ENCODE measurements around the gene TUBB2A. TPM values are rescaled to one million over a fixed set of nuclear protein-coding genes. Genes with fewer than 3 reads are reported as not detected.
"Not testable (repeated sequence)": the region's sequence is repeated elsewhere in the genome, so short reads cannot be mapped to it uniquely, and the experiment has no call there.

Gene TUBB2A
- total RNA-seq, 2 experiments from 2014 or later = 24.8 to 42.1 TPM

- no peak overlapping the region for H3K27ac ChIP-seq (ENCODE audit: low read depth, low read length, poor library complexity, severe bottlenecking)
- H3K9me3 ChIP-seq (ENCODE audit: low read length) = no peaks in the 10 kb centered on the region
- H3K36me3 ChIP-seq (ENCODE audit: insufficient read depth, low read length) = 0 out of 2 replicates have a peak, but pooled peaks cover 4% of the 10 kb centered on the region
- intact Hi-C loops (cut with micrococcal nuclease; ENCODE audit: unreplicated experiment) = loop anchor here (2.0 kb wide), 1 partner anchor 14 kb away; no protein-coding TSS in a partner anchor
- no TSS peak for BruUV-seq (replicated peaks)
- no peaks in the 10 kb centered on the region for H3K79me2 ChIP-seq (ENCODE audit: insufficient read depth, low read depth, low read length)
- H4K20me1 ChIP-seq (ENCODE audit: insufficient read depth, low read length) = no peaks in the 10 kb centered on the region
- no peak for DNase-seq (ENCODE audit: low spot score)
- ChIA-PET POLR2A (interaction anchor here (0.6 to 2.6 kb wide), 6 partner anchors 10 to 1317 kb away, joined by 3 to 13 read pairs (median 3); partner anchors contain the start of genes PSMG4 and TUBB2A), CTCF (ENCODE audit: unreplicated experiment) (no interaction called here)
- no peak overlapping the region for H2AFZ ChIP-seq (ENCODE audit: low read length)
- TF ChIP-seq CTCF (conservative IDR thresholded peaks at IDR 0.05; ENCODE audit: low read length) (no peak), EZH2phosphoT487 (IDR thresholded peaks at IDR 0.05; ENCODE audit: borderline replicate concordance, low read depth, low read length) (no peak)
- H3K4me2 ChIP-seq (ENCODE audit: low read length) = no peak overlapping the region
- no peak overlapping the region for H3K4me3 ChIP-seq (ENCODE audit: low read depth, low read length, poor library complexity, severe bottlenecking)
- no peaks in the 10 kb centered on the region for H3K9me2 ChIP-seq (ENCODE audit: insufficient read depth, low read length)
- peaks cover 17% of the 10 kb centered on the region for H3K4me1 ChIP-seq (ENCODE audit: insufficient read depth, low read length, poor library complexity, severe bottlenecking)
These were observed 19.0 kb downstream of the TUBB2A start for GRCh38 chr6:3138341-3138740.

DNA sequence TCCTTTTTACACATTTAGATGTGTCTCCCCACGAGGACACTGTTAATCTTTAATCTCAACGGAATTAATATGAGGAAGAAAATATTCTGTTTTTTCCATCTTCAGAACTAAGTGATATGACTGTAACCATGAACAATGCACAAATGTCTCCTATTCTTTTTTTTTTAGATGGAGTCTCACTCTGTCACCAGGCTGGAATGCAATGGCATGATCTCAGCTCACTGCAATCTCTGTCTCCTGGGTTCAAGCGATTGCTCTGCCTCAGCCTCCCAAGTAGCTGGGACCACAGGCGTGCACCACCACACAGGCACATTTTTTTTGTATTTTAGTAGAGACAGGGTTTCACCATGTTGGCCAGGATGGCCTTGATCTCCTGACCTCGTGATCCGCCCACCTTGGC is 19.5 kb downstream of the TUBB2A start:
- POLR2A ChIA-PET = interaction anchor here (0.7 to 2.6 kb wide), 4 partner anchors 10 to 121 kb away, joined by 3 to 13 read pairs (median 4); partner anchors contain the start of genes PSMG4 and TUBB2A
- H3K79me2 ChIP-seq (ENCODE audit: insufficient read depth, low read depth, low read length); H2AFZ ChIP-seq (ENCODE audit: low read length); H3K27ac ChIP-seq (ENCODE audit: low read depth, low read length, poor library complexity, severe bottlenecking); H3K4me3 ChIP-seq (ENCODE audit: low read depth, low read length, poor library complexity, severe bottlenecking); BruUV-seq (replicated peaks); CTCF ChIA-PET (ENCODE audit: unreplicated experiment); H3K4me2 ChIP-seq (ENCODE audit: low read length); DNase-seq (ENCODE audit: low spot score); H4K20me1 ChIP-seq (ENCODE audit: insufficient read depth, low read length); H3K36me3 ChIP-seq (ENCODE audit: insufficient read depth, low read length); H3K9me2 ChIP-seq (ENCODE audit: insufficient read depth, low read length); H3K9me3 ChIP-seq (ENCODE audit: low read length): not testable (repeated sequence)
- peaks cover 17% of the 10 kb centered on the region for H3K4me1 ChIP-seq (ENCODE audit: insufficient read depth, low read length, poor library complexity, severe bottlenecking)
- intact Hi-C loops (cut with micrococcal nuclease; ENCODE audit: unreplicated experiment) = loop anchor here (2.0 kb wide), 1 partner anchor 15 kb away; no protein-coding TSS in a partner anchor

GRCh38 chr6:3137057-3137777 is 20.1 kb downstream of the TUBB2A start:
- no peak overlapping the region for H2AFZ ChIP-seq (ENCODE audit: low read length)
- H3K4me3 ChIP-seq (ENCODE audit: low read depth, low read length, poor library complexity, severe bottlenecking) = no peak overlapping the region
- CTCF ChIA-PET (ENCODE audit: unreplicated experiment) = no interaction called here
- TF ChIP-seq CTCF (conservative IDR thresholded peaks at IDR 0.05; ENCODE audit: low read length) (no peak), EZH2phosphoT487 (IDR thresholded peaks at IDR 0.05; ENCODE audit: borderline replicate concordance, low read depth, low read length) (no peak)
- no TSS peak for BruUV-seq (replicated peaks)
- intact Hi-C loops (cut with micrococcal nuclease; ENCODE audit: unreplicated experiment) = no loop called here
- POLR2A ChIA-PET = interaction anchor here (0.9 to 2.2 kb wide), 2 partner anchors 15 to 25 kb away, joined by 4 to 6 read pairs; no protein-coding TSS in a partner anchor
- H3K9me3 ChIP-seq (ENCODE audit: low read length) = no peaks in the 10 kb centered on the region
- H3K36me3 ChIP-seq (ENCODE audit: insufficient read depth, low read length) = 0 out of 2 replicates have a peak, but pooled peaks cover 4% of the 10 kb centered on the region
- no peak for DNase-seq (ENCODE audit: low spot score)
- H4K20me1 ChIP-seq (ENCODE audit: insufficient read depth, low read length) = no peaks in the 10 kb centered on the region
- H3K4me1 ChIP-seq (ENCODE audit: insufficient read depth, low read length, poor library complexity, severe bottlenecking) = peaks cover 17% of the 10 kb centered on the region
- H3K27ac ChIP-seq (ENCODE audit: low read depth, low read length, poor library complexity, severe bottlenecking) = no peak overlapping the region
- no peak overlapping the region for H3K4me2 ChIP-seq (ENCODE audit: low read length)
- no peaks in the 10 kb centered on the region for H3K9me2 ChIP-seq (ENCODE audit: insufficient read depth, low read length)
- no peaks in the 10 kb centered on the region for H3K79me2 ChIP-seq (ENCODE audit: insufficient read depth, low read depth, low read length)

Data from OCI-LY7 (cell line).